GOT3 (cell line): ENCODE measurements around the gene HAPSTR1.
"Not testable (repeated sequence)": the region's sequence is repeated elsewhere in the genome, so short reads cannot be mapped to it uniquely, and the experiment has no call there.

ENCODE experiments used
- DNase-seq: peaks from one replicate; lab custom pipeline; 2025; ENCODE audit warnings: mixed read lengths; lab: John Stamatoyannopoulos, UW

HAPSTR1 gene

DNA sequence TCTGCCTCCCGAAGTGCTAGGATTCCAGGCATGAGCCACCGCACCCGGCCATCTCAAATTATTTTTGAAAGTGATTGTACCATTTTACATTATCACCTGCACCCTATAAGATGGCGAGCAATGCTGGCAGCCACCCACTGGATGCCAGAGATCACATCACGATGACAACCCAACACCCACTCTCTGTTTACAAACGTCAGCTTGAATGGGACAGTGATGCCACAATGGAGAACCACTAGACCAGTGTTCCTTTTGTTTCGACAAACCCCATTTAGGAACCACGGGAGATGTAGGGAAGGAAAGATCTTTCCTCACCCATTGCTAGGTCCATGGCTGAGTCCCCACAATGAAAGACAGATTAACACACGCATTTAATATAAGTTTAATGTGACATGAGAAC is 20.1 kb upstream of the HAPSTR1 start:
- no peak for DNase-seq

DNA sequence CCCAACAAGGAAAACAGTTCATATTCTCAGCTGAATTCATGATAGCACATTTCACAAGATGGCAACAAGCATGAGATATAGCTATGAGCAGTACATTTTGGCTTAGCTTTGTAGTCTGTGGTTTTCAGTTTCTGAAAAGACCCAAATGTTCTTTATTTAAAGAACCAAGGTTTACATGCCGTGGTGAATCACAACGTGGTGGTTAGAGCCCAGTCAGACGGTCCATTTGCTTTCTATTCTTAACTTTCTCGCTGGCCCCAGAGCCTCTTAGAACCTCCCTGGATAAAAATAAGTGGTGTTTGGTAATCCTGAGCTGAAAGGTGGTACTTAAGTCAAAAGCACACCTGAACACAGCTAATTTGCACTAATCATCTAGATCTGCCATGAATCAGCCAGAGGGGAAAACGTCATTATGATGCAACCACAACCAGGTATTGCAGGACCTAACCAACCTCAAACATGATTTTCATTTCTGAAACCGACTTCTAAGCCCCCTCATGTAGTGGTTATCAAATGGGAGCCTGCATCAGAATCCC is 18.6 kb upstream of the HAPSTR1 start:
- no peak for DNase-seq

DNA sequence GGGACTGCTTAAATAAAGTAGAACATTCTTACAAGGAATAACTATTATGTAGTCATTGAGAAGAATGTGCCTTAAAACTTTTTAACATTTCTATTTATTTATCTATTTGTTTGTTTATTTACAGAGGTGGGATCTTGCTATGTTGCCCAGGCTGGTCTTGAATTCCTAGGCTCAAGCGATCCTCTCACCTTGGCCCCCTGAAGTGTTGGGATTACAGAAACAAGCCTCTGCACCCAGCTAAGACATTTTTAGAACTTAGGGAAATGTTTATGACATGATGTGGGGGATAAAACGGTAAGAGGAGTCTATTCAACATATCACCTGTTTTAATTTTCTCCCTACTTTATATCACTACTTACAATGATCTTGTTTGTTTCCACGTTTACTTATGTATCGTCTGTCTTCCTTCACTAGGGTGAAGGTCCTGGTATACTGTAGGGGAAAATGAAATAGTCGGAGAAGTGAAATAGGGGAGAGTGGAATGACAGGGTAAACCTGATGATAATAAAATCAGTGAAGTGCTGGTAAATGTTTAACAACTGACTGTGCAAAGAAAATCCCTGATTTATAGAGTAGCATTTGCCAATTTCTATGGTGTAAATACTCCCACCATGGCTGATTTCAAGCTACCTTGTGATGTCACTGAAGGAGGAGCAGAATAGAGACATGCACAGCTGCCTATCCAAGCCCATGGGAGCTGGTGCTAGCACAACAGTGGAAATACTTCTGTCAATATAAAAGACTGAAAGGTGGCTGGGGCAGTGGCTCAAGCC is 16.0 kb upstream of the HAPSTR1 start:
- DNase-seq: no peak

DNA sequence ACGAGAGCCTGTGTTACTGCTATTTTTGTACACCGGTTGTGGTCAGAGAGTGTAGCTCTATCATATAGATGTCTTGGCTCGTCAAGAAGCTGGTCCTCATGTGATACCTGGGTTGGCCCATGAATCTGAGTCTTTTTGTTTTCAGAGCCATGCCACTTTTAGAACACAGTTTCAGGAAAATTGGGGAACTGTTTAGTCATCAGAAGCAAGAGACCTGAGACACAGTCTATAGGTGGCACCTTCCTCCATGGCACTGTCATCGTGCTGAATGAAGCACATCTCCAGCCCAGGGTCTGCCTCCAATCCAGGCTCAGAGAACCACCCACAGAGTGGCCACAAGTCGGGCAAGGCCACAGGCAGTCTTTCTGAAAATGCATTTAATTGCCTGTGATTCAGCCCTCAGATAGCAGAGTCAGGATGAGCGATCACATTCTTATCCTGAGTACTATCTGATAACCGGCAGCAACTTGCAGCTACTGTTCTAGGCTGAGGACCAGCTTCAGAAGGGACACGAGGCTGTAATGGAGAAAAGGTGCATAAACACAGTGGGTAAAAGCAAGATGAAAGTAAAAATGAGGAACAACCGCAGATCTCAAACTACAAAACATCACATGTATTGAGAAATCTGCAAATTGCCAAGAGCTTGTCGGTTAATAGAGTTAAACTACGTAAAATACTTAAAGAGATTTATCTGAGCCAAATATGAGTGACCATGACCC is 14.2 kb upstream of the HAPSTR1 start:
- DNase-seq: no peak

DNA sequence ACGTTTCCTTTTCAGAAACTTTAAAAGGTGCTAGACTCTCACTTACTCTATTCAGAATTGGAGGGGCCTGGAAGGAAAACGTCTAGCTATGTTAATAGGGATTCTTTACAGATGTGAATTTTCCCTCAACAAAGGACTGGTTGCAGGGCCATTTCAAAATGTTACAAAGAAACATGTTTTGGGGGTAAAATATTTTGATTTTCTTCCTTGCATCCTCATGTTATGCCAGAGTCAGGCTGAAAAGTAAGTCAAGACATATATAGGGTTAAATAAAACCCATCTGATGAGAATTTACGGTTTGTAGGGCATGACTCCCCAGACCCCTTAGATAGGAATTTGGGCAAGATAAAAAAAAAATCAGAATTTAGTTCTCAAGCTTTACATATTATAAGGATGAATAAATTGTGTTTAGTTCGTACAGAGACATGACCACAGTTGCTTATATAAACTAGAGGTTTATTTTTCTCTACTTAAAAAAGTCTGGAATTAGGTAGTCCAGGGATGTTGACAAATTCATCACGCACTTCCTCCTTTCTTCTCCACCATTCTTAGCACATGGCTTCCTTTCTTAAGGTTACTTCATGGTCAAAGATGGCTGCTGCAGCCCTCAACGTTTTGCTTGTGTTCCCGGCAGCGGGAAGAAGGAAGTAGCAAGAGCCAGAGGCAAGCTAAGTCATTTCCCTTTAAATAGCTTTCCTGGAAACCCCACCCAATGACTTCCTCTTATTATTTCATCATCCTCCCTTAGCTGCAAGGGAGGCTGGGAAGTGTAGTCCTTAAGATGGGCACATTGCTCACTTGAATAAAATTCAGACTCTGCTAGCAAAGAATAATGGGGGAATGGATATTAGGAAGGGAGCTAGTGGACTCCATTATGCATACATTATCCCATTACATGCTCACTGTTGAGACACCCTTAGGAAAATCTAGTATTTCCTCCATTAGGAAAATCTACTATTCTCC is 12.7 kb upstream of the HAPSTR1 start:
- DNase-seq: not testable (repeated sequence)

DNA sequence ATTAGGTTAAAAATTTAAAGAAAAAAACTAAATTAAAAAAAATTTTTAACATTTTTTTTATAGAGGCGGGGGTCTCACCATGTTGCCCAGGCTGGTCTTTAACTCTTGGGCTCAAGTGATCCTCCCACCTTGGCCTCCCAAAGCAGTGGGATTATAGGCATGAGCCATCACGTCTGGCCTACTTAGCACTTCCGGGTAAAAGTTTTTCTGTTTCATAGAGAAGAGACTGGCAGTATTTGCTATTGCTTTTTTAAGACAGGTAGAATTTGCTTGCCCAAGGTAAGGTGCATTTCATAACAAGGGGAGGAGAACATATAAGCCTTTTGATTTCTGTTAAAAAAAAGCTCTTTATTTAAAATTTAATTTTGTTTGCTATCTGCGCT is 12.0 kb upstream of the HAPSTR1 start:
- DNase-seq: no peak

DNA sequence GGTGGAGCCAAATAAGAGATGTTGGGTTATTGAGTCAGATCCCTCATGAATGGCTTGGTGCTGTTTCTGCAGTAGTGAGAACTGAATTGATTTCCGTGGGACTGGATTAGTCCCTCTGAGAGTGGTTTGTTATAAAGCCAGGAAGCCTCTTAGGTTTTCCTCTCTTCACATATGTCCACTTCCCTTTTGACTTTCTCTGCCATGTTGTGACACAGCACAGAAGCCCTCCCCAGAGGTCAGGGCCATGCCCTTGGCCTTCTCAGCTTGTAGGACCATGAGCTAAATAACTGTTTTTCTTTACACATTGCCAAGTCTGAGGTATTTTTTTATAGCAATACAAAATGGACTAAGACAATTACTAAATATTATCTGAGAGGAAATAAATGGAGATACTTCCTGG is 10.3 kb upstream of the HAPSTR1 start:
- DNase-seq: no peak

DNA sequence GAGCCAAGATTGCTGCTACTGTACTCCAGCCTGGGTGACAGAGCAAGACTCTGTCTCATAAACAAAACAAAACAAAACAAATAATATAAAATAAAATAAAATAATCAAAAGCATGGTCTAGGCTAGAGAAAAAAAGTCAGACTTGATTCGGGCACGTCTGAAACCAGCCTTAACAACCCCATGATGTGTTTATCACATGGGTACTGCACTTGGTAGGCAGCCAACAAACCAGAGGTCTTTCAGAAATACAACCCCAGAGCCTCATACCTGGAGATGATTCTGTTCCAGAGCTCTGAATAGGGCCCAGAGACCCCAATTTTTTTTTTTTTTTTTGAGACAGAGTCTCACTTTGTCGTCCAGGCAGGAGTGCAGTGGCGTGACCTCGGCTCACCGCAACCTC is 9.6 kb upstream of the HAPSTR1 start:
- DNase-seq: no peak

DNA sequence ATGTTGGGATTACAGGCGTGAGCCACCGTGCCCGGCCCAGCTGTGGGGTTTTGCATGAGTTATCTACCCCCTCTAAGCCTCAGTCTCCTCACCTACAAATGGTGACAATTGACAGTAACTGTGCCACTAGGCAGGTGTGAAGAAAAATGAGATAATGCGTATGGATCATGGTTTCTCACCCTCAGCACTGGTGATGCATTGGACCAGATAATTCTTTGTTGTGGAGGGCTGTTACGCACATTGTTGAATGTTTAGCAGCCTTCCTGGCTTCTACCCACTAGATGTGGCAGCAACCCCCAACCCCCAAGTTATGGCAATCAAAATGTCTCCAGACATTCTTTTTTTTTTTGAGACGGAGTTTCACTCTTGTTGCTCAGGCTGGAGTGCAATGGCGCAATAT is 9.0 kb upstream of the HAPSTR1 start:
- DNase-seq: no peak

DNA sequence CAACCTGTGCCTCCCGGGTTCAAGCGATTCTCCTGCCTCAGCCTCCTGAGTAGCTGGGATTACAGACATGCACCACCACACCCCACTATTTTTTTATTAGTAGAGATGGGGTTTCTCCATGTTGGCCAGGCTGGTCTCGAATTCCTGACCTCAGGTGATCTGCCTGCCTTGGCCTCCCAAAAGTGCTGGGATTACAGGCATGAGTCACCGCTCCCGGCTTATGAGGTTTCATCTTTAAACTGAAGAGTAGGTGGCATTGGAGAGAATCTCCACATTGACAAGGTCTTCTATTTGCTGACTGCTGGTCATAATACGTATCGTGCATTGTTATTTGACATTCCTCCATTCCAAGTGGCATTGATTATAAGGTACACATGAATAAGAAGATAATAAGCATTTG is 3.7 kb upstream of the HAPSTR1 start:
- DNase-seq: not testable (repeated sequence)

DNA sequence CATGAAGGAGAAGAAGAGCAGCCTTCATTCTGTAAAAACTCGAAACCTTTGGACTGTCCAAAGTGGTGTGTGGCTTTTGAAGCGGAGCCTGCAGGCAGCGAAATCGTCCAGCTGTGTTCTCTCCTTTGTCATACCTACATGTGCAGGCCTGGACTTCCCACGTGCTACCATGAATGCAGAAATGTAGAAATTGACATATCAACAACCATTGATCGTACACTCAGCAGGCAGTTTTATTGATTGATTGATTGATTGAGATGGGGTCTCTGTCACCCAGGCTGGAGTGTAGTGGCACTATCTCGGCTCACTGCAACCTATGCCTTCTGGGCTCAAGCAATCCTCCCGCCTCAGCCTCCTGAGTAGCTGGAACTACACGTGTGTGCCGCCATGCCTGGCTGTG is 2.6 kb upstream of the HAPSTR1 start:
- DNase-seq: no peak

DNA sequence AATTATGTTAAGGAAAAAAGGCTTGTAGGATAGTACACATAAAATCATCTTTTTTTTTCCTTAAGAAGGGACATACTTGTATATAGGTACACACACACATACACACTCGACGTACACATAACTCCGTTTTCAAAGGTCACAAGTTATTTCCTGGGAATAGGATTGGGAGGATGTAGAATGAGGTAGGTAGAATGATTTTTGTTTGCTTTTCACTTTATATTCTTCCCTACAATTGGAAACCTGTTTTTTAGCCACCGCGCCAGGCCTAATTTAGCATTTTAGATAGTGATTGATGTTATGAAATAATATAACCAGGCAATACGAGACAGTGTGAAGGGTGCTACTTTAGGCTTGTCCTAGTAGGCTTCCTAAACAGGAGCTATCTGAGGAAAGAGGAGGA is 1.8 kb upstream of the HAPSTR1 start:
- DNase-seq: no peak

DNA sequence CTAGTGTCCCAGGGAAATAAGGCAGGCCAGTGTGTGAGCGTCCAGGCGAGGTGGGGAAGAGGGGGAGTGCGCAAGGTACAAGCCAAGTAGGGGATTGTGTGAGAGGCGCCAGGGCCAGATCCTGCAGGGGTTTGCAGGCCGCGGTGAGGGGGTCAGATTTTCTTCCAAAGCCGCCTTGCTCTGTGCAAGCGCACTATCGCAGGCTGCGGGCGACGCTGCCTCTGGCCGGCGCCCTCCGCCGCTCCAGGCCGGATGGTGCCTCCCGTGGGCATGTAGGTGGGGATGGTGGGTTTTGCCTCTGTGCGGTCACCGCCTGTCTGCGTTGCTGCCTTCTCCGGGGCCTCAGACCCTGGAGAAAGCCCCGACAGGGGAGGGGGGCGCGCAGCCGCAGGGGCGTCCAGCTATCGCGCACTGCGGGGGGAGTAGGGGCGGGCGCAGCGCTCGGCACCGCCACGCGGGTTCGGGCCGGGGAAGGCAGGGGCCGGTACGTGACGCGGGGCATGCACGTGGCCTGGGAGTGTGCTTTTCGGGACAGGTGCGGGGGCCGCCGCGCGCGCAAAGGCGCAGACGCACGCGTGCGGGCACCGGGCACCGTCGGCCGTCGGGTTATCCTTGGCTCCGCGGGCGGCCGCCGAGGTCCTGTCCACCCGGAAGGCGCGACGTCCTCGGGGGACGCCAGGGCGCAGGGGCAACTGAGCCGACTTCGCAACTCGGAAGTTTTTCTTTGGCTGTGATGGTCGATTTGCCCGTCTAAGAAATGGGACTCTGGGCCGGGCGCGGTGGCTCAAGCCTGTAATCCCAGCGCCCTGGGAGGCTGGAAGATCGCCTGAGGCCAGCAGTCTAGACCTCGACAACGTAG is 1.1 kb upstream of the HAPSTR1 start:
- DNase-seq: no peak

DNA sequence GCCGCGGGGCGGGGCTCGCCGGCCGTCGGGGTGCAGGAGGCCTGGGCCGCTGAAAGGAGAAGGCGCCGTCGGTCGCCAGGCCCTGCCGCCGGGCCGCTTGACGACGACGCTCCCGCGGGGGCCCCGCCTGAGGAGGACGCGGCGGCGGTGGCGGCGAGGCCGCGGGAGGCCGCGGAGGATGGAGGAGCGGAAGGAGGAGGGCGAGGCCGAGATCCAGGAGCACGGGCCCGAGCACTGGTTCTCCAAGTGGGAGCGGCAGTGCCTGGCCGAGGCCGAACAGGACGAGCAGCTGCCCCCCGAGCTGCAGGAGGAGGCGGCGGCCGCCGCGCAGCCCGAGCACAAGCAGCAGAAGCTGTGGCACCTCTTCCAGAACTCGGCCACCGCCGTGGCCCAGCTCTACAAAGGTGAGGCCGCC is 430 bp downstream of the HAPSTR1 start:
- no peak for DNase-seq

DNA sequence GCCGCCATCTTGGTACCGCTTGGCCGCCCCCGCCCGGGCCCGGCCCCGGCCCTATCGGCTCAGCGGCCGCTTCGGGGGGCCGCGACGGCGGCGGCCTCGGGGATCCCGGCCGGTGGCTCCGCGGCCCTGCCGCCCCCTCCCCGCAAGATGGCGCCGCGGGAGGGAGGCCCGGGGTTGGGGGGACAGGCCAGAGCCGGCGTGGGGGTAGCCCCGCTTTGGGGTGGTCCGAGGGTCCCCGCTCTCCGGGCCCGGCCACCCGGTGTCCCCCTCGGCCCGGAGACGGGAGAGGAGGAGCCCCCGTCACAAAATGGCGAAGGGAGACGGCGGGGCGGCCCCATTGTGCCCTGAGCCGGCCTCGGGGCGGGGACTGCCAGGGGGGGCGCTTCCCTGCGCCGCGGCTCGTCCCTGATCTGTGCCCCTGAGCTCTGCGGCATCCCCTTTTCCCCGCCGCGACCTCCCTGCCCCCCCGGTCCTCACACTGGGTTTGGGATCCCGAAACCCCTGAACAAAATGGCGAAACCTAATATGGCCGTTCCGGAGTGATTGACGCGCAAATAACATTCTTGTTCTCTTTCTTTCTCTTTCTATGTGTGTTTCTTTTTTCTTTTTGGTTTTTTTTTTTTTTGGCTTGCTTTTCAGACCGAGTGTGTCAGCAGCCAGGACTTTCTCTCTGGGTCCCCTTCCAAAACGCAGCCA is 986 bp downstream of the HAPSTR1 start:
- no peak for DNase-seq

DNA sequence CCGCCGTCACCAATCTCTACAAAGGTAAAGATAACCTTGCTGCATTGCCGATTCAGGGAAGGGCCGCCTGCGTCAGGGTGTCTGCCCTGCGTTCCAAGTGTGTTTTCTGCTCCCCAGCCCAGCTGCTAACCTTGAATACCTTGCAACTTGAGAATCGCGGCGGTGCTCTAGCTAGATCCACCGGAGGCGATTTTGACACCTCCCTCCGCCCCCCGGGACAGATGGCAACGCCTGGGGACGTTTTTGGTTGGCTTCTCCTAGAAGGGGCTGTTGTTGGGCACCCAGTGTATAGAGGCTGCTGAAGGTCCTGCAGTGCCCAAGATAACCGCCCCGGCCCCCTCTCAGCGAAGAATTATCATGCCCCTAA is 1.5 kb downstream of the HAPSTR1 start:
- DNase-seq: no peak

DNA sequence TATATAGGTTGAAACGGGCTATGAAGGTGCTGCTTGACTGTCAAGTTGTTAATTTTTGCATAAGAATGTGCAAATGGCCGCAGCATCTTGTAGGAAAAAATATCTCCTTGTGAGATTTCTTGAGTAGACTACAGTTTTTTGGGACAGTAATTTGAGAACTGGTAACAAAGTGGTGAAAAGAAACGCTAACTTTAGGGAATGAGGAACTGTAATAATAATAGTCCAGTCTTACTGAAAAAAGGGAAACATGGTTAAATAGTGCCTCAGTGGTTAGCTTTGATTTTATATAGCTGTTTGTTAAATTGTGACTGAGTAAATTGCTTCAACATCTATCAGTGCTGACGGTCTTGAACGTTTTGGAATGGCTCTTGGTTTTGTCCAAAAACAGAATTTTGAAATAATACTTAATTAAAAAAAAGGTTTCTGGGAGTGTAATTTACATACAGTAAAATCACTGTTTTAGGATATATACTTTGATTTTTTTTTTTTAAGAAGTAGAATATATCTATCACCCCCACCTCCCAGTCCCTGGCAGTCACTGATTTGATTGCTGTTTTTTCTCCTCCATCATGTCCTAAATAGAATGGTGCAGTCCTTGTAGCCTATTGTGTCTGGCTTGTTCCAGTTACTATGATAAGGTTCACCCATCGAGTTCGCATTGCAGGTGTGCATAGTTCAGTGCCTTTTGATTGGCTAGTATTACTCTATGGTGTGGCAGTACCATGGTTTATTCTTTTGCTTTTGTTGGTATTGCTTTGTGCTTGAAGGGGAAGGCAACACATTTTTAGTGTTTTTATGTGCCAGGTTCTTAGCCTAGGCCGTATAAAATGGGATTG is 2.8 kb downstream of the HAPSTR1 start:
- DNase-seq: no peak

DNA sequence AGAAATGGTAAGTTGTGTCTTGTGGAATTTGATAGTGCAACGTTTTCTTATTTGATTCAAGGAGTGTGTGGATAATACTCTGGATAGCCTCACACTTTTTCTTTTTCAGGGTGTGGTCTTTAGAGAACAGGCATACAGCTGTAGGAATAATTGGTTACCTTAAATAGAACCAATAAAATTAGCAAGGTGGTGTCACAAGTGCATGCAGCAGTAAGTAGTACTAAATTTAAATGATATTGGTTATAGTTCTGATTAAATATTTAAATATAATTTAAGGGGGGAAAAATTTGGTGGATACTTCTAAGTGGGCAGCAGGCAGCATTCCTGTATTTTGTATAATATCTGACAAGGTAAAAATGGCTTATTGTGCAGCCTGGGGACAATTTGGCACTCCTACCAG is 3.7 kb downstream of the HAPSTR1 start:
- no peak for DNase-seq

DNA sequence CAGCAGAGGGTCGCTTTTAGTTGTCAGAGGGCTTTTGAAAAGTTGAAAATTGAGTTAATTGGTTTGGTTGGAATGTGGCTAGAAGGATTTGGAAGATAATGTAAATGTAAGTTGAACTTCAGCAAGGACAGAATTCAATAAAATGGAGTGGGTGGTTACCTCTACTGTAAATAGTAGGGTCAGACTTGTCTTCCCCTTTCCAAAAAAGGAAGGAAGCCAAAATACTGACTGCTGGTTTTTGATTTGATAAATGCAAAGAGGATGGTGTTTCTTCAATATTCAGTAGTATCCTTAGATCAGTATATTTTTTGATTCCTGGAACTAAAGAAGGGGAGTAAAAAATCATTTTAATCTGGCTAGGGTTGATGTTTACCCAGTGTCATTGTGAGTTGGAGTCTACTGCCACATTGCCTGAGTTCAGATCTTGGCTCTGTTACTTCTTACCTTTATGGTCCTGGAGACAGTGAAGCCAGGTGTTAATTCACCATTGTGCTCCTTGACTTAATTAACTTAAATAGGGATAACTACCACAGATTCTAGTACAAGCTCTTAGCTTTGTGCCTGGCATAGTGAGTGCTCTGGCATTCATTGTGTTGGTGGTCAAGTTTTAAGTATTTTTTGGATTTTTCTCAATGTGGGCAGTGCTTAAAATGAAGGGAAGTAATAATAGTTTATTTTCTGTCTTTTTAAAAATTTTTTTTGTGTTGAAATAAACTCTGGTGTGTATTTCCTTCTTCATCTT is 4.4 kb downstream of the HAPSTR1 start:
- no peak for DNase-seq
